ENCODE data around the gene ELMO1. TPM values are rescaled to one million over a fixed set of nuclear protein-coding genes. Genes with fewer than 3 reads are reported as not detected.

ELMO1 gene
- total and polyA plus RNA-seq, 2 of the 13 experiments (the other 11 are each of a cell fraction or from before 2014, with no cell fraction given) = 0.11 to 0.17 TPM

- TF ChIP-seq MIXL1 (CRISPR knock-in tag; IDR thresholded peaks at IDR 0.05) (peak; percentile 70; the same call in 1 of the 2 replicates), ZNF782 (CRISPR knock-in tag; IDR thresholded peaks at IDR 0.05; ENCODE audit: borderline replicate concordance) (0 out of 2 replicates have a peak, but pooled peaks have one; percentile 67), ZNF564 (CRISPR knock-in tag; IDR thresholded peaks at IDR 0.05) (peak; percentile 44; the same call in 1 of the 2 replicates), GTF2F1 (IDR thresholded peaks at IDR 0.05; ENCODE audit: low read length) (no peak), ZNF709 (CRISPR knock-in tag; IDR thresholded peaks at IDR 0.05) (peak; percentile 59; the same call in 1 of the 2 replicates), DPF2 (CRISPR knock-in tag; IDR thresholded peaks at IDR 0.05; ENCODE audit: borderline replicate concordance, low read depth) (no peak), ZNF282 (IDR thresholded peaks at IDR 0.05; ENCODE audit: partially characterized antibody) (no peak), U2AF1 (optimal IDR thresholded peaks at IDR 0.05; ENCODE audit: low read depth, low read length) (no peak), ZNF672 (CRISPR knock-in tag; IDR thresholded peaks at IDR 0.05) (no peak), NR1H2 (CRISPR knock-in tag; IDR thresholded peaks at IDR 0.05; ENCODE audit: borderline replicate concordance, low read depth) (no peak), PRDM10 (CRISPR knock-in tag; IDR thresholded peaks at IDR 0.05; ENCODE audit: low read depth) (0 out of 2 replicates have a peak, but pooled peaks have one; percentile 52), REXO4 (CRISPR knock-in tag; IDR thresholded peaks at IDR 0.05; ENCODE audit: borderline replicate concordance) (no peak), ATF7 (IDR thresholded peaks at IDR 0.05) (no peak), ATF7 (CRISPR knock-in tag; IDR thresholded peaks at IDR 0.05) (peak; percentile 24; the same call in 1 of the 2 replicates), SSRP1 (CRISPR knock-in tag; IDR thresholded peaks at IDR 0.05) (no peak), YEATS4 (CRISPR knock-in tag; IDR thresholded peaks at IDR 0.05; ENCODE audit: borderline replicate concordance) (no peak), TRIM24 (CRISPR knock-in tag; IDR thresholded peaks at IDR 0.05) (no peak), RELA (CRISPR knock-in tag; IDR thresholded peaks at IDR 0.05) (no peak), ZNF331 (CRISPR knock-in tag; IDR thresholded peaks at IDR 0.05) (peak; percentile 87), FIP1L1 (IDR thresholded peaks at IDR 0.05; ENCODE audit: borderline replicate concordance, insufficient read depth, low read depth, low read length) (no peak), ZNF607 (CRISPR knock-in tag; IDR thresholded peaks at IDR 0.05; ENCODE audit: borderline replicate concordance) (peak; percentile 83), MTA3 (CRISPR knock-in tag; IDR thresholded peaks at IDR 0.05) (no peak), BHLHE40 (IDR thresholded peaks at IDR 0.05; ENCODE audit: low read length) (no peak), ZFP1 (CRISPR knock-in tag; IDR thresholded peaks at IDR 0.05) (no peak)
- TF ChIP-seq, protein P1, sequence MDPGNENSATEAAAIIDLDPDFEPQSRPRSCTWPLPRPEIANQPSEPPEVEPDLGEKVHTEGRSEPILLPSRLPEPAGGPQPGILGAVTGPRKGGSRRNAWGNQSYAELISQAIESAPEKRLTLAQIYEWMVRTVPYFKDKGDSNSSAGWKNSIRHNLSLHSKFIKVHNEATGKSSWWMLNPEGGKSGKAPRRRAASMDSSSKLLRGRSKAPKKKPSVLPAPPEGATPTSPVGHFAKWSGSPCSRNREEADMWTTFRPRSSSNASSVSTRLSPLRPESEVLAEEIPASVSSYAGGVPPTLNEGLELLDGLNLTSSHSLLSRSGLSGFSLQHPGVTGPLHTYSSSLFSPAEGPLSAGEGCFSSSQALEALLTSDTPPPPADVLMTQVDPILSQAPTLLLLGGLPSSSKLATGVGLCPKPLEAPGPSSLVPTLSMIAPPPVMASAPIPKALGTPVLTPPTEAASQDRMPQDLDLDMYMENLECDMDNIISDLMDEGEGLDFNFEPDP (CRISPR knock-in tag; conservative IDR thresholded peaks at IDR 0.05) = no peak
- TF ChIP-seq, protein P2, sequence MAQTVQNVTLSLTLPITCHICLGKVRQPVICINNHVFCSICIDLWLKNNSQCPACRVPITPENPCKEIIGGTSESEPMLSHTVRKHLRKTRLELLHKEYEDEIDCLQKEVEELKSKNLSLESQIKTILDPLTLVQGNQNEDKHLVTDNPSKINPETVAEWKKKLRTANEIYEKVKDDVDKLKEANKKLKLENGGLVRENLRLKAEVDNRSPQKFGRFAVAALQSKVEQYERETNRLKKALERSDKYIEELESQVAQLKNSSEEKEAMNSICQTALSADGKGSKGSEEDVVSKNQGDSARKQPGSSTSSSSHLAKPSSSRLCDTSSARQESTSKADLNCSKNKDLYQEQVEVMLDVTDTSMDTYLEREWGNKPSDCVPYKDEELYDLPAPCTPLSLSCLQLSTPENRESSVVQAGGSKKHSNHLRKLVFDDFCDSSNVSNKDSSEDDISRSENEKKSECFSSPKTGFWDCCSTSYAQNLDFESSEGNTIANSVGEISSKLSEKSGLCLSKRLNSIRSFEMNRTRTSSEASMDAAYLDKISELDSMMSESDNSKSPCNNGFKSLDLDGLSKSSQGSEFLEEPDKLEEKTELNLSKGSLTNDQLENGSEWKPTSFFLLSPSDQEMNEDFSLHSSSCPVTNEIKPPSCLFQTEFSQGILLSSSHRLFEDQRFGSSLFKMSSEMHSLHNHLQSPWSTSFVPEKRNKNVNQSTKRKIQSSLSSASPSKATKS (CRISPR knock-in tag; IDR thresholded peaks at IDR 0.05) = no peak
These were observed 396.0 kb downstream of the ELMO1 start (continued) for GRCh38 chr7:37052705-37053104.

Data from HepG2 (cell line).